HG03439 (cell line): ENCODE results near the gene FRMPD1.
"Not testable (repeated sequence)": the region's sequence is repeated elsewhere in the genome, so short reads cannot be mapped to it uniquely, and the experiment has no call there.

Experiments
- ATAC-seq: cut with Tn5 transposase; IDR thresholded peaks from one replicate; pipeline ENCODE4 v1.9.1; 2021; ENCODE audit warnings: mild to moderate bottlenecking, moderate library complexity; ENCODE audit not compliant: unreplicated experiment

The FRMPD1 gene, protein sequence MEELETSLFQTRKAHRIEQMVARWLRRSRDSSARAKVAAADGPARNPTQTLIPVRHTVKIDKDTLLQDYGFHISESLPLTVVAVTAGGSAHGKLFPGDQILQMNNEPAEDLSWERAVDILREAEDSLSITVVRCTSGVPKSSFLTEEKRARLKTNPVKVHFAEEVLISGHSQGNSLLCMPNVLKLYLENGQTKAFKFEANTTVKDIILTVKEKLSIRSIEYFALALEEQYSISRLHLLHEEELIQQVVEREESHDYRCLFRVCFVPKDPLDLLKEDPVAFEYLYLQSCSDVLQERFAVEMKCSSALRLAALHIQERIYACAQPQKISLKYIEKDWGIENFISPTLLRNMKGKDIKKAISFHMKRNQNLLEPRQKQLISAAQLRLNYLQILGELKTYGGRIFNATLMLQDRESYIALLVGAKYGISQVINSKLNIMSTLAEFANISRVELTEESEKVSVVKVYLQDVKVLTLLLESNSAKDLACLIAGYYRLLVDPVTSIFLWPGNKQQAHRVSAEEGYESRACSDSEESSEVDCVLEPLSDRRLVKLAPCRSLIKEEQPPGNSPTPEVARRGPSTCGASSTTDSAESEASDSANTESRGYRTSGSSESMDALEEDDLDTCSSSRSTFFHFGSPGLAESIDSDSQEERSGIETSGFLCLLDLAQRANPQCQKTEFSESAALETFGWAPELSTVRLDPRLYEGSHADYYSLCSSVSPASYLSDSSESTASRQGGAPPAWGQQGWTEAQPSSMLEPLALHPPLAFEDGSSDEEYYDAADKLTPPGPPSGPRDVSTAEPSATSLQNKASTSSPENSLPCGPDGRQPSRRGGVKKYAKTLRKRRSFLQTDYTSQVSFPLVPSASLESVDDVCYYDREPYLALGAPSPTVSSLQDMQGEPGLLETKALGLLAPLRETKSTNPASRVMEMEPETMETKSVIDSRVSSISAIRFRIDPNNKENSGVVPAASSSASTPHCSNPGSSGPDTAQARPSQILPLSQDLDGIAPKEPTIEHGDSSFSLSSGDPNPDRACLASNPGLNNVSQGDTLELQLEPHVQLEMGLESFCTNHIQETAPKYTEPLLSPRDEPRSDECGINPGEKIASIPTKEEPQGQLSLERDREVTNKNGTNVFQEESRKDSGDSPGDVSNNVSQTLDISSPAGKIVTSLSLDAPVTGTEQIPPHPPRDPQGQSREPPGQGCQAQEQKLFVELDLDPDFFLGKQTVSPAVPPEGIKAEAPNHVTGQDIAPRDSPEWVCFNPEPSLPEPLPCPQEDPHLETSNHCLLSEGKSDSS (N-terminal part only)

DNA sequence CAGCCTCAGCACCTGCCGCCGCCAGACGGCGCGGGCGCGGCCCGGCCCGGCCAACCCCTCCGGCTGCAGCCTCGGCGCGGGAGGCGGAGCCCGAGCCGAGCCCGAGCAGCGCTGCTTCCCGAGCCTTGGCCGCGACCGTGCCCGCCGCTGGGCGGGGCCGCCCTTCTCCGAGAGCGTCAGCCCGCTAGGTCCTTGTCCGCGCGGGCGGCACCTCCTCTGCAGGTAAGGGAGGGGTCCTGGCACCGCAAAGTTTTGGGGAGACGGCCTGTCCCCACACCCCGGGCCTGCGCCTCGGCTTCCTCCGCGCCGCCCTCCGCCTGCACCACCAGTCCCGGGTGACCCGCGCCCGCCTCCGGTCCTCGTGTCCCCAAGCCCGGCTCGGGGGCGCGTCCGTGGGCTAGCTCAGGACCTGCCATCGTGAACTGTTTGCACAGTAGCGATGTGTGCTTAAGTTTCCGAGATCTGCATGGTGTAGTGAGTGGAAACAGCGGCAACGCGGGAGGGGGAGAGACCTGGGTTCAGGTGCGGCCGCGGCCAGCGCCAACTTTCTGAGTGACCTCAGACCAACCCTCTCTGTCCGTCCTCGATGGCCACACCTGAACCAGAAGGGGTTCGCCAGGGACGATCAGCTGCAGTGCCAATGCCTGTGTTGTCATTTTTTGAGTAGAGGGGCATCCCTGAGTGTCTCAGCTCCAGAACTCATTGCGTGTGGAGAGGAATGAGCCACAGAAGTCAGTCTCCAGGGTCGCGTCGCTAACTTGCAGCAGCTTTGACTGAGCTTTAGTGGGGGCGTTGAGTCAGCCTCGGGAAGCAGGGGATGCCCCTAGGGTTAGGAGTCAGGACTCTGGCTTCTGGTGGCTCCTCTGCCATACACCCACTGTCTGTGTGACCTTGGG lies at the start of gene FRMPD1:
TSS of gene FRMPD1 (plus strand) at position 82 of the 896 bp plus-strand sequence. CDS start 41,688 bp downstream, outside the sequence.
- ATAC-seq, result peak; percentile 73

DNA sequence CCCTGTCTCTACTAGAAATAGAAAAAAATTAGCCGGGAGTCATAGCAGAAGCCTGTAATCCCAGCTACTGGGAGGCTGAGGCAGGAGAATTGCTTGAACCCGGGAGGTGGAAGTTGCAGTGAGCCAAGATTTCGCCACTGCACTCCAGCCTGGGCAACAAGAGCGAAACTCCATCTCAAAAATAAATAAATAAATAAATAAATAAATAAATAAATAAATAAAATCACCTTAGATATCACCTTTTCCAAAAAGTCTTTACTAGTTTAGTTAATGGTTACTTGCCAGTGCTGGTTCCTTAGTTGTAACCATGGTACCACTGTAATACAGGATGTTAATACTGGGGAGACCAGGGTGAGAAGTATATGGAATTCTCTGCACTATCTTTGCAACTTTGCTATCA lies 48.7 kb upstream of the FRMPD1 start:
- ATAC-seq, result not testable (repeated sequence)

DNA sequence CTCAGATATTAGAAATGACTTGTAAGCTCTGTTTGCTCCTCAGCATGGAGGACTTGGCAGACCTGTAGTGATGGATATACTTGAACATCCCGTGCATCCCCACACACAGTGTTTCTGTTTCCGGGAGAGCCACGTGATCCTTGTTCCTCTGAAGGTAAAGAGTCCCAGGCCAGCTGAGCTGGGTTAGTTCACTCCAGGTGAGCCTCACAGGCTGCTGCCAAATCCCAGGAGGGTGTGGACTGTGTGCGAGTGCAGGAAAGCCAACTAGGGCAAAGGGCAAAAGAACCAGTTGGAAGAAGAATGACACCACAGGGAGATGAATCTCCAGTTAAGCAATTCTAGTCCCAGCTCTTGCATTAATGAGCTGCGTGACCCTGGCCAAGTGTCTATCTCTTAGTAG lies 47.9 kb upstream of the FRMPD1 start:
- no peak for ATAC-seq

DNA sequence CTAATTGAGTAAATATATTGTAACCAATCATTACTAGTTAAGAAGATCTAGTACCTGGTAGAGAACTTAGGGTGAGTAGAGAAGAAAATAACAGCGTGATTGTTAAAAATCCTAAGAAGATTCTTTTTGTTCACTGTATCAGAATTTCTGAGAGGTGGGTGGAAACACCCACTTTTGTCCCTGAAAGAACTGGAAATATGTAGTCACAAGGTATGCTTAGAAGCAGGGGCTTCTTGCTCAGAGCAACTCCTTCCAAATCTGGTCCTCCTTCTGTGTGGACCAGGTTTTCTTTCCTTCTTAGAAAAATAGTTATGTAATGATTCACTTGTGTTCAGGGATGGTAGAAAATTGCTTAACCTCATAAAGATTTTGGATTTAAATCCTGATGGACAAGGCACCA lies 46.5 kb upstream of the FRMPD1 start:
- ATAC-seq, result no peak

DNA sequence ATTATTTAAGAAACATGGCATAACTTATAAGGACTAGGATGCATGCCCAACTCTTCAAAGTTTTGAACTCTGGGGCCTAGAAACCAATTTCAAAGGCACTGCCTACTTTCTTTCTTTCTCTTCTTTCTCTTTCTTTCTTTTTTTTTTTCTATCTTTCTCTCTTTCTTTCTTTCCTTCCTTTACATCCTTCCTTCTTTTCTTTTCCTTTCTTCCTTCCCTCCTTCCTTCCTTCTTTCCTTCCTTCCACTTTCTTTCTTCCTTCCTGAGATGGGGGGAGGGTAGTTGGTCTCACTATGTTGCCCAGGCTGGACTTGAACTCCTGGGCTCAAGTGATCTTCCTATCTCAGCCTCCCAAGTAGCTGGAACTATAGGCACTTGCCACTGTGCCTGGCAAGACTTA lies 42.5 kb upstream of the FRMPD1 start:
- ATAC-seq, result no peak

DNA sequence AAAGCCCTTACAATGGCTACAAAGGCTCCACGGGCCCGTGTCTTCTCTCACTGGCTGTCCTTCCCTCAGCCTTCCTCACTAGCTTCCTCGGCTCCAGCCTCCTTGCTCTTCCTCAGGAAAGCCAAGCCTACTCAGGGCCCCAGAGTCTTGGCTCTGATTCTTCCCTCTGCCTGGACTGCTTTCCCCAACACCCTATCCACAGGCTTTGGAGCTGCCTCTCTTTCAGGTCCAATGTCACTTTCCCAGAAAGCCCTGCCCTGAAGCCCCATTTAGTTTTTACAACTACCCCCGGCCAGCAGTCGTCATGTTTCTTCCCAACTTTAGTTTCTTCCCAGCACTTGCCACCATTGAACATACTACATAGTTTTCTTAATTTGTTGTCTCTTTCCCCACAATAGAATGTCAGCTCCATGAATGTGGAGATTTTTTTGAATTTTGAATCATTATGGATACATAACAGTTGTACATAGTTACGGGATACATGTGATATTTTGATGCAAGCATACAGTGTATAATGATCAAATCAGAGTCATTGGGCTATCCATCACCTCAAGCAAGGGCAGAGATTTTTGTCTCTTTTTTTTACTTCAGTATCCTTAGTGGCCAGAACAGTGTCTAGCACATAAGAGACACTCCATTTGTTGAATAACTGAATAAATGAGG lies 40.9 kb upstream of the FRMPD1 start:
- ATAC-seq, result no peak

DNA sequence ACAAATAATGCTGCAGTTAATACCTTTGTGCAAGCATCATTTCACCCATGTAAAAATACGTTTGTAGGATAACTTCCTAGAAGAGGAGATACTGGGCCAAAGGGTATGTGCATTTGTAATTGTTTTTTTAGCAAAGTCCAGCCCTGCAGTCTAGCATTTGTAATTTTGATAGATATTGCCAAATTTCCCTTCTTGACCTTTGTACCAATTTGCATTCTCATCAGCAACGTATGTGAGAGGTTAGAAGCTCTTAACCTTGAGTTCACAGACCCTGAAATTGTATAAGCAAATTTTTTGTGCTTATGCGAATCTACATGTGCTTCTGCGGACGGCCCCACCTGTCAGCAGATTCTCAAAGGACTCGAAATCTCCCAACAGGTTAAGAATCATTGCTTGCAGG lies 39.7 kb upstream of the FRMPD1 start:
- no peak for ATAC-seq

DNA sequence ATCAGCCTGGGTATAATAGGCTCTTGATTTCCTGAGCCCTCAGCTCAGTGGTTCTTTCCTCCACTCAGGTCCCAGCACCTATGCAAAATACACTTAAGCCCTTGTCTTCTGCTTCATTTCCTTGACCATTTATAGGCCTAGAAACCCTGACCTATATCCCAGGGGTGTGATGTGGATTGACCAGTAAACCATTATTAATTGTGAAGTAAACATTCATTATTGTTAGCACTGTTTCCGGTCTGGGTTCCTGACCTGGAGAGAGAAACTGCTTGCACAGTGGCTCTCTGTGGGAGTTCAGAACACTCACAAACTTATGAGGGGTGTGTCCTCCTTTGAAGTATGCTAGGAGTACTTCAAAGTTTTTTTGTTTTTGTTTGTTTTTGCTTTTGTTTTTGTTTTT lies 38.8 kb upstream of the FRMPD1 start:
- ATAC-seq, result no peak

DNA sequence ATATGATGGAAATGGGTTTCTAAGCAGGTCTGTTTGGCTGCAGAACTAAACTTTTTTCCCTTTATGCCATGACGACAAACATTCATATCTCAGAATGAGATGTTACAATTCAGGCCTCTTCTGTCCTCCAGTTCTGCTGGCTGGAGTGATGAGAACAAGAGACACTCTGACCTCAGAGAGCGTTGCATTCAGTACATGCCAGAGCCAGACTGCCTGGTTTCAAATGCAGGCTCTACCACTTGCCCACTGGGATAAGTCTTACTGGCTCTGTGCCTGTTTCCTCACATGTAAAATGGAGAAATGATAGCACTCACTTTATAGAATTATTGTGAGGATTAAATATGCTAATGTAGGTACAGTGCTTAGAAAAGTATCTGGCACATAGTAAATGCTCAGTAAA lies 33.6 kb upstream of the FRMPD1 start:
- ATAC-seq, result no peak

DNA sequence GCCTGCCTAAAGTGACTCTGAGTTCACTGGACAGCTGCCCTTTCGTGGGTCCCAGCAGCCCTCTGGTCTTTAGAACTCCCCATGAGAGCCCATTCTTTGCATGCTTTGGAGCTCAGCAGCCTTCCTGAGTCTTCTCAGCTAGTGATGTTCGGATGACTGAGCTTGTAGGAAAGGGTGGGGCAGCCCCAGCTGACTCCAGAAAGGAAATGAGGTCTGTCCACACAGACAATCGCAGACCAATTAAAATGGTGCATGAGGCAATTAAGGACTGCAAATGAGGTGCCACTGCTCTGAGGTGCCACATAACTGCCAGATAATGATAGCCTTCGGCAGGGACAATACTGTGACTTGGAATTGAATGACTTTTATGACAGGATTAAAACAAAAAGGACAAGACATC lies 32.9 kb upstream of the FRMPD1 start:
- no peak for ATAC-seq

DNA sequence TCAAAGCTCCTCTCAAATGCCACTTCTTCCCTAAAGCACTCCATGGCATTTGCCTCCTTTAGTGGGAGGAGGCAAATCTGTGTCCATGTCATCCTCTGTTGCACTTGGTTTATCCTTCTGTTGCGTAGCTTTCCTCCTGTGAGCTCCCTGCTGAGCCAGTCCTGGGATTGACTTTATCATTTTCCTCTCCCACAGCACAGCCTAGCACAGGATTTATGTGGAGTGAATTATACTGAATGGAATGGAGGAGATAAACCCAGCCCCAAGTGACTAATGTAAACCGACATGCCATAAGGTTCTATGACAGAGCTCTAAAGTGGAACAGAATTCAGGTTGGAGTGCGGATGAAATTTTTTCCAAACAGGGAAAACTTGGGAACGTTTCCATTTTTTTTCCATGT lies 31.9 kb upstream of the FRMPD1 start:
- no peak for ATAC-seq

DNA sequence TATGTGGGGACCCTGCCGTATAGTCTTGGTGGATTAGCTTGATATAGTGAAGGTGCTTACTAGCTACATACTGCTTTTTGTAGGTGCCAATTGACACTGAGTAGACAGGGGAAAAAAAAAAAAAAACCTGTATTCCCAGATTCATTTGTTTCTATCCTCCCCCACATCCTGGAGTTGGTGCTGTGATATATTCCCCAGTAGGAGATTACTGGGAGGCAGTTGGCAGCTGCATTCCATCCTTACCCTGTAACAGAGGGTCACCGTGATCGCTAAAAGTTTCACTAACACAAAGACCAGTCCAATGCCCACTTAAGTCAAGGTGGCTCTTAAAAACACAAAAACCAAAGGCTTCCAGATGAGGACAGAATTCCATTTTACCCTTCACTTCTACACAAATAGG lies 30.9 kb upstream of the FRMPD1 start:
- ATAC-seq, result no peak

DNA sequence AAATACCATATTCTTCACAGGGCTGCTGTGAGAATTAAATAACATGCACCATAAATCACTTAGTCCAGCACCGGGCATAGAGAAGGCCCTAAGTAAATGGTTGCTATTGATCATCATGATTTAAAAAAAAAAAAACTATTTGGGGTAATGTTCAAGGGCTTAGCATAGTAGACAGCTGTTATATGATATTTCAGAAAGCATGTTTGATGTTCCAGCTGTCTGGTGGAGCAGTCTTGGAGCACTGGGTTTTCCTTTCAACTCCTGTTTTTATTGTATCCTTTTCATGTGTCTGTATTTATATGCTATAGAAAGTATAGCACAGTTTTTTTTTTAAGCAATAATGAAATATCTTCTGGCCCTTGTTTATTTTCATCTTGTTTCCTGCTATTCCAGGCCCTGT lies 30.4 kb upstream of the FRMPD1 start:
- no peak for ATAC-seq

DNA sequence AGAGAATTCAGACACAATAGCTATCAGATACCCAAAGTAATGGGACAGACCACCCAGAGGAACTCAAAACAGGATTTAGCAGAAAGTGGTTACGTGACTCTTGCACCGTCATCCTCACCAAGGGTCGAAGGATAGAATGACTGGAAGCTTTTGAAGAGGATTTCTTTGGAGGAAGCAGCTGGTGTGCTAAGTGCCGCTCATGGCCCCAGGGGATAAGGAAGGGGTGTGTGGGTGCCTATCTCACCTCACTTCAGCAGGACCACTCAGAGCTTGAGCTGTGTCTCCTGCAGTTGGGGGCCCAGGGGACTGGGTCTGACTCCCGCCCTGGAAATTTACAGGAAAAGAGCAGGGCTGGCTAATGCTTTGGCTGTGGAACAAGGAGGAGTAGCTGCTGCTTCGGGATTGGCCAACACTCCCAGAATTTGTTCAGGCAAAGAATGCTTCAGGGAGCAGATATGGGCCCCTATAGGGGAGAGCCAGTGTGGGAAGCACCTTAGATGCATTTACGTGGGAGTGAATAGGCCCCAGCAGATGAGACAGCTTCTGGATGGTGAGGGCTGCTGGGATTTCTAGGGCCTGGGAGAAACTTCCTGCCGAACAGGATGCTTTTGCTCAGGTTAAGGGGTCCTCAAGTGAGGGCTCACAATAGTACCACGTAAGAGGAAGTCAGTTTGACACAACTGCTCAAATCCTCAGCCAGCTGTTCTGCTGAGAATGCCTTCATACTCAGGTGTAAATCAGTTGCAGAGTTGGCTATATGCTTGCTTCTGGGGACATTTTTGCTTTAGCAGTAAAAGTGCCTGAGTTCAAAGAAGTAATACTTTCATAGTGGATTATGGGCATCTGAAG lies 29.3 kb upstream of the FRMPD1 start:
- no peak for ATAC-seq

DNA sequence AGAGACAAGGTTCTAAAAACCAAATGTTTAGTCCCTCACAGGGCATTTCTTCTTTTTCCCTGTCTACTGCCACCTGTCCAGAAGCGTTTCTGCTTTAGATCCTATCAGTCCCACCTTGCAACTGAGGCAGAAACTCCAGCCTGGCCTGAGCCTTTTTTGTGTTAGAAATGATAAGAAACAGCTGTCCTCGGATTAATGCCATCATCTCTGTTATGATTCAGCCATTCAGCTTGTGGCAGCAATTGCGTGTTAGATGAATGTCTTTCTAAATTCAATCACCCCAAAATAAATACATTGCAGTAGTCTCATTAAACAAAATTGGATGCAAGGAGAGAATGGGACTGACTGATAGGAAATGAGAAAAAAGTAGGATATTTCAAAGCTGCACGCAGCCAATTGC lies 28.3 kb upstream of the FRMPD1 start:
- ATAC-seq, result no peak

DNA sequence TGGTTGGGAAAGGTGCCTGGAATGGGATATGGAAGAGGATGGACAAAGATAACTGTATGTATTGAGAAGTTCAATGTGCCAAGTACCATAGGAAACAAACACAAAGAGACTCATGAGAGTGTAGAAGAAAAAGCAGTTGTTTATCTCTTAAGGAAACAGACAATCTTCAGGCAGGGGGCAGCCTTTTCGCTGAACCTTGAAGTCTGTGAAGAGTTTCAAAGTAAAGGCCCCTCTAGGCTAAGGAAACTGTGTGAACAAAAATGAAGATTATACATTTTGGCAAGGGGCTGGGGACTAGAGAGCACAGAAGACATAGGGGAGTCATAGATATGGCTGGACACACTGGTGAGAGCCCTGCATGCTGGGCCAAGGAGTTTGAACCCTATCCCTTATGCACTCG lies 27.5 kb upstream of the FRMPD1 start:
- ATAC-seq, result no peak

DNA sequence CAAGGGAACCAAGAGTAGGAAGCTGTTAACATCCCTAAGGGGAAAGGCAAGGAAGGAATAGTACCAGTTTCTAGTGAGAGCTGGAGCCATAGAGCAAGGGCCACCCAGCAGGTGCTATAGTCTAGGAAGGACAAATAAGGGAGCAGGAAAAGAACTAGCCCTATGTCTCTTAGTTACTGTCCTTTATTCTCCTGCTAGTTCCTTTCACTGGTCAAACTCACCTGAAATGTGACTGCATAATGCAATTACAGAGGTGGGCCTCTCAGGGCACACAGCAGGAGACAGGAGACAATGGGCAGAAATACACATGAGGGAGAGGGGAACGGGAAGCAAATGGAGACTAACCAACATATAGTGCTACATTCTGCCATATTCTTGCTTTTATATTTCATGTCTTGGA lies 26.7 kb upstream of the FRMPD1 start:
- no peak for ATAC-seq

DNA sequence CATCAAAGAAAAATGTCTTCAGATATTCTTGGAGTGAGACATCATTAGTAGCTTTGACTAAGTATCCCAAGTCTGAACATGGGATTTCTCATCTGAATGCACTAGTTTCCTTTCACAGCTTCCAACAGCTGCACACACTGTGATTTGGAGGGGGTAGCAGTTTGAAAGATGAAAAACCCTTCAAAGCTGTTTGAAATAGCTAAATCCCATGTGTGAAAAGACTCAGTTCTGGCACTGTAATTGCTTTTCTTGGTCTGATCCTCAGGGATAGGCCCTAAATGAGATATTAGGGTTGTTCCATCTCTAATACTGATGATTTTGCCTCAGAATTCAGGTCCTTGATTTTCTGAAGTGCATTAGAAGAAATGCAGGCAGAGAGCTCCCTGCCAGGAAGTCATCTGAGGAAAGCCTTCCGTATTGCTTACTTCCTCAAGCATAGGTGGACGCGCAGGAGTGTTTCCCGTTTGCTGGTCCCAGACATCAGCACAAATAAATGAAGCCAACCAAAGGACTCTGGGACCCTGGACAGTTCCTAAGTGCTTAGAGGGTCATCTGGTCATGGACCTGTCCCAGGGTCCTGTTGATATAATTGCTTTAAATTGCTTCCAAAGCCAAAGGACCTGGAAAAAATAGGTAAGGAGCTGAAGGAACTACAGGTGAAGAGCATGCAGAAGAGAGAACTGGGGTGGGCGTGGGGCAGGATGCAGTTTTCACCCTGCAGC lies 25.6 kb upstream of the FRMPD1 start:
- ATAC-seq, result no peak
